NCI-H2107 (cell line): ENCODE data around the gene SFSWAP.
"Not testable (repeated sequence)": the region's sequence is repeated elsewhere in the genome, so short reads cannot be mapped to it uniquely, and the experiment has no call there.

Experiments used
- DNase-seq: peaks from one replicate; lab custom pipeline; 2025; lab: John Stamatoyannopoulos, UW

The SFSWAP gene

DNA sequence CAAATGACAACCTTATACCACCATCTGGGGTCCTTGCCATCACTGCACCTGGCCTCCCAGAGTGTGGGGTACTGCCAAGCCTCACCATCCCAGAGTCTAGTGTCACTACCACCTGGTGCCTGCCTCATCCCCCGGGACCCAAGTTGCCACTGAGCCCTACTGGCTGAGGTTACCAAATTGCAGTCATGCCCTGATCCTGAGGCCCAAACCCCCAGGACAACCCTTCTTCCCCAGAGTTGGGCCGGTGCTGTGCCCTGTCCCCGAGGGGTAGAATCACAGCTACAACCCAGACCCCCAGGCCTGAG is 8.4 kb upstream of the SFSWAP start:
- no peak for DNase-seq

DNA sequence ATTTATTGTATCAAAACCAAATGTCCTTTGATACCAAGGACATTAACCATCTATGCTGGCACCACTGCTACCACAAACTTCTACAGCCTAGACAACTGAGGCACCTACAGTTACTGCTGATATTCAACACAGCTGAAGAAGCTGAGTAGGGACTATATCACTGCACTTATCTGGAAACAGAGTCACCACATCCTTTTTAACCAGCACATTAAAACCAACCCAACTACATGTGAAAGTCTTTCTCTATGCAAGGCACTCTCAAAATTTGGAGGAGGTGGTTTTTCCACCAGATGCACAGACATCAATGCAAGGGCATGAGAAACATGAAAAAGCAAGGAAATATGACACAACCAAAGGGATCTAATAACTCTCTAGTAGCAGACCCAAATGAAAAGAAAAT is 7.7 kb upstream of the SFSWAP start:
- DNase-seq = no peak

DNA sequence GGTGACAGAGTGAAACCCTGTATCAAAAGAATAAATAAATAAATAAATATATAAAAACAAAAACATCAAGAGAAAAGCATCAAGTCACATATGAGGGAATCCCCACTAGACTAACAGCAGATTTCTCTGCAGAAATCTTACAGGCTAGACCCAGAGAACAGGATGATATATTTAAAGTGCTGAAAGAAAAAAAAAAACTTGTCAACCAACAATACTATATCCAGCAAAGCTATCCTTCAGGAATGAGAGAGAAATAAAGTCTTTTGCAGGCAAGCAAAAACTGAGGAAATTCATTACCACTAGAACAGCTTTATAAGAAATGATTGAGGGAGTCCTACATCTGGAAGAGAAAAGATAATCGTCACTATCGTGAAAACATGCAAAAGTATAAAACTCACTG is 6.4 kb upstream of the SFSWAP start:
- DNase-seq = no peak

DNA sequence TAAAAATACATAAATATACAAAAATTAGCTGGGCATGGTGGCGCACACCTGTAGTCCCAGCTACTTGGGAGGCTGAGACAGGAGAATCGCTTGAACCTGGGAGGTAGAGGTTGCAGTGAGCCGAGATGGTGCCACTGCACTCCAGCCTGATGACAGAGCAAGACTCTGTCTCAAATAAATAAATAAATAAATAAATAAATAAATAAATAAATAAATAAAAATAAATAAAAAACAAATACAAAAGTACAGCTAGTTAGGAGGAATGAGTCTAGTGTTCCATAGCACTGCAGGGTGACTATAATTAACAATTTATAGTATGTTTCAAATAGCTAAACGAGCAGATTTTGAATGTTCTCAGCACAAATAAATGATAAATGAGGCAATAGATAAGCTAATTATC is 4.2 kb upstream of the SFSWAP start:
- DNase-seq = not testable (repeated sequence)

DNA sequence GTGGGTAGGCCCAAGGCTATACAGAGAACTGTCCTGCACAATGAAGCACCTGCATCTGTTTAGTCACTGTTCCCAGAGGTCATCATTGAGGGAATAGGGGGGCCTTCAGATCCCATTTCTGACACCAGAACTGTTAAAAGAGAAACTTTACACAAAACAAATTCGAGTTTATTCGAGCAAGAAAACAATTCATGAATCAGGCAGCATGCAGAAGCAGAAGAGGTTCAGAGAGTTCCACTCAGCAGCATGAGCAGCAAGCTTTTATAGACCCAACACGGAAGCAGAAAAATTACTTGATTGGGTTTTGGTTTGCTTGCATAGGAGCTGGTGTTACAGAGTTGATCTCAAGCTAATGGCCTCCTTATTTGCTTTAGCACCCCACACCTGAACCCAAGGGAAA is 1.7 kb upstream of the SFSWAP start:
- DNase-seq = no peak

DNA sequence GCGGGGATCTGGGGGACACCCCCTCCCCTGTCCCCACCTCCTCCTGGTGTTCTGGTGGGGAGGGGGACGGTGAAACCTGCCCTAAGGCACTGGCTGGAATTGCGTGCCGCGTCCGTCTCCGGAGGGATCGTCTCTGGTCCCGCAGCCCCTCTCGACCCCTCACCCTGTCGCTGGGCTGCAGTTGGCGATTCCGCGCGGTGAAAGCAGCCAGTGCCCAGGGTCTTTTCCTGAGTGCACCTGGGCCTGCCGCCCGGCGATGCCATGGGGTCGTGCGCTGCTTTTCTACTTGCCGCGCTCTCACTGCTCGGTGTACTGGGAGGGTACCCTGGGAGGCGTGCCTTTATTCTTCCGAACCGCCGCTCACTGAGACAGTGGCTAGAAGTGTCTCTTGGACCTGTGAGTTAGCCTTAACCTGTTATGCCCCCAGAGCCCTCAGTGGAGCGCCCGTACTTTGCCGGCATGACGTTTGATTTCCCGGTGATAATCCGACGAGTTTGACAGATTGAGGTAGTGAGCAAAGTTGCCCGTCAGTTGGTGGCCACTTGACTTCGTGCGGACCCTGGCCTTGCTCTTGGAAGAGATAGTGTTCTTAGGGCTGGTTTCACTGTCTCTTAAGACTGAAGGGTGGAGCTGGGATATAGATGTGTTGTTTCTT is 788 bp downstream of the SFSWAP start:
- DNase-seq = no peak

DNA sequence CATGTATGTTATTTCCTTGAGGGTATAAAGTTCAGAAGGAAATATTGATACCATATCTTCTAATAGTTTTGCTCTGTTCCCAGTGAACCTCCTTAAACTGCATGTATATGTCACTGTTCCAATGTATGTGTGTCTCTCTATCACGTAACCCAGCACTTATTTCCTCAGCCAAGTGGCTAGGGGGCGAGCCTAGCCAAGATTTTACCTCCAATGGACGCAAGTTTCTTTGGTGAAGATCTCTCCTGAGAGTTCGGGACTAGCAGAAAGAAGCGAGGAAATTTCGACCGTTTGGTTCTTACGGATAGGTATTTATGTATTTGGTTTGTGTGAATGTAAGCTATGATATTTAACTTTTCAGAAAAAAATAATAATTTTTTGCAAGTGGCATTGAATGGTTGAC is 2.5 kb downstream of the SFSWAP start:
- no peak for DNase-seq

DNA sequence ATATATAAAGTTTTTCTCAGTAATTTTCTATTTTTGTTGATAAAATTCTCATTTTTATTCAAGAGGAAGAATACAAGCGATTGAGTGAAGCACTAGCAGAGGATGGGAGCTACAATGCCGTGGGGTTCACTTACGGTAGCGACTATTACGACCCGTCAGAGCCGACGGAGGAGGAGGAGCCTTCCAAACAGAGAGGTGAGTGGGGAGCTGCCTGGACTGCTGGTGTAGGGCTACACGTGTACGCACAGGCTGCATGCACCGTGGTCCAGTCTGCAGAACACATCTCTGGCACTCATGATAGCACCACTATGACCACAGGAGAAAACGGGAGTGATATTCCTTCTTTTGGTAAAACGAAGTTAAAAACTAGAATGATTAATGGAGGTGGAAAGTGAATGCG is 3.9 kb downstream of the SFSWAP start:
- no peak for DNase-seq

DNA sequence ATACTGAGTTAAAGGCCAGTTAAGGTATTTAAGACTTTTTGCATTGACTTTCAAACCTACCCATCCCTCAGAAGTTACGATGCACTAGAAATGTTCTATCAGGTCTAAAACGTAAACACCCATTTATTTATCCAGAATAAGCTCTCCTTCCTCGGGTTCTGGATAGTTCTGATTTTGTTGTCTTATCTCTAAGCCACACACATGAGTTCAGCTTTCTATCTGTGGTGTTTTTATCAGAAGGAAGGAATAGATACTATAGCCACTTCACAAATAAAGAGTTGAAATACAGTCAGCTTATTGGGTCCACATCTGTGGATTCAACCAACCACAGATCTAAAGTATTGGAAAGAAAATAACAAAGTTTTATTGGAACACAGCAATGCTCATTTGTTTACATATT is 5.4 kb downstream of the SFSWAP start:
- no peak for DNase-seq

DNA sequence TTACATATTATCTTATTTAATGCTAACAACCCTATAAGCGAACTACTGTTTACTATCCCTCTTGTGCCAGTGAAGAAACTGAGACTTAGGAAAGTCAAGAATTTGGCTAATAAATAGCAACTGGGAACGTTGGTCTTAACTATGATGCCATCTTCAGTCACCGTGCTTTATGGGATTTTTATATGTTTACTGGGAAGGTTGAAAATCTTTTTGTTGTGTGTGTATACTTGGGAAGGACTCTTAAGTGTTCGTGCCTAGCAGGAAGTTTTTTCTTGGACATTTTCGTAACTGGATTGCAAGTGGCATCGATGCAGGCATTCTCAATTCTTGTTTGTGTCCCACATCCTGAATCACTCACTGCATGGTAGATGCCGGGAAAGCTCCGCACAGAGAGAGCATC is 9.4 kb downstream of the SFSWAP start:
- DNase-seq = no peak

DNA sequence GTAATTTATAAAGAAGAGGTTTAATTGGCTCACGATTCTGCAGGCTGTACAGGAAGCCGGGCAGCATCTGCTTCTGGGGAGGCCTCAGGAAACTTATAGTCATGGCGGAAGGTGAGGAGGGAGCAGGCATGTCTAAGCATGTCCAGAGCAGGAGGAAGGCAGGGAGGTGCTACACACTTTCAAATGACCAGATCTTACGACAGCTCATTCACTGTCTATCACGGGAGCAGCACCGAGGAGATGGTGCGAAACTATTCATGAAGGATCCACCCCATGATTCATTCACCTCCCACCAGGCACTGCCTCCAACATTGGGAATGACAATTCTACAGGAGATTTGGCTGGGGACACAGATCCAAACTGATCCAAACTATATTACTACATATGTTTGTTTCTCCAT is 10.0 kb downstream of the SFSWAP start:
- no peak for DNase-seq

DNA sequence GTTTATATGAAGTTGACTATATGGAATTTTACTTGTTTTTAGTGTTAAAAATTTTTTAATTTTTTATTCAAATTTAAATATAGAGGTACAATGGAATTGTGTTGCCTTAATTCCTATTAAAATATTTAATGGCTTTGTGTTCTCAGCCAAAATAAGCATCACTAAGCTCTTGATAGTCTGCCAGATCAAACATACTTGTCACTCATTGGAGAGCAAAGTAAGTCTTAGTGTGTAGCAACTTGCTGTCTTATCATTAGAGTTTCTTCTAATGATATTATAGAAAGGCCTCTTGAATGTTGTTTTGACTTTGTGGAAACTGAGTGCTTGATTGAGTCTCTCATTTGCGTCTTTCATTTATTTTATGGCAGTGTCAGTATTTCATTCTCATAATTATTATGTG is 10.7 kb downstream of the SFSWAP start:
- no peak for DNase-seq

DNA sequence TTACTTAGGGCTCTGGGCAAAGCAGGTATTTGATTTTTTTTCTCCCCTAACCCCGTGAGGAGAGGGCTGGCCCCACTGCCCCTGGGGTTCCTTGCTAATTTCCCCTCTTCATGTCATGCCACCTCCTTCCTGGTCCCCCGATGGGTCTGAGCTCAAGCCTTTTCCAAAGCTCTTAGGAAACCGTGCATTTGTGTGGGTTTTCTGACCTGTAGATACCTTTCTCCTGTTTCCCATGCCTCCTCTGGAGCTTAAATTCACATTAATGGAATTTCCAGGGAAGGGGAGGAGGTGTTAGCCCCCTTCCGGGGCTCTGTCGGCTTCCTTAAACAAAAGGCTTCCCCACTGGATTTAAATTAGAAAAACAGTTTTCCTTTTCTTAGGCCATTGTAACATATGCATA is 12.6 kb downstream of the SFSWAP start:
- DNase-seq = no peak

DNA sequence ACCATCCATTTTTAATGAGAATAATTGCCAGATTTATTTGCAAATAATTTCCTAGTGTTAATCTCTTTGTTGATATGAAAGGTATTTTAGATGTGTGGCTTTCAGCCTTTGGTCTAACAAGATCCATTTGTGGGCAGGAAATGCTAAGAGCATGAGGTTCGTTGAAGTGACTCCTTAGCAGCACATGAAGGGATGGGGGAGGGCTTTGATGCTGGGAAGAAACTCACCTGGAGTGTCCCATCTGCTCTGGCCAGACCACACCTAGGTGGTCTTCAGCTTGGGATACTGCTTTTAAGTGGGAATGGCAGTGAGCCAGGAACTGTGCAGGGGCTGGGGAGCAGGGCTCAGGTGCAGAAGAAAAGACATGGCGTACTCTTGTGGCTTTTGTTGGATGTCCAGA is 13.6 kb downstream of the SFSWAP start:
- DNase-seq = no peak

DNA sequence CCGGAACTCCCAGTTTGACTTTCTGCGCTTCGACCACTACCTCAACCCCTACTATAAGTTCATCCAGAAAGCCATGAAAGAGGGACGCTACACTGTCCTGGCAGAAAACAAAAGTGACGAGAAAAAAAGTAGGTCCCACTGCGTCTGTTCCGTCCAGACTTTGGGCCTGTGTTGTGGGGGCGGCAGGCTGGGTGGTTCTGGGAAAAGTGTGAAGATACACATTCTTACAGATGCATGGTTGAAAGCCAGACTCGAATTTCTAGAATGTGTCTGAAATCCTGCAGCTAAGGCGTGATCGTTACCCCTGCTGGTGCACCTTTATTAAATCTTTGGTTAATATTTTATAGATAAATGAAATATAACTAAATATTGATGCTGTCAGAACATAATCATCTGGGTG is 14.6 kb downstream of the SFSWAP start:
- DNase-seq = no peak

DNA sequence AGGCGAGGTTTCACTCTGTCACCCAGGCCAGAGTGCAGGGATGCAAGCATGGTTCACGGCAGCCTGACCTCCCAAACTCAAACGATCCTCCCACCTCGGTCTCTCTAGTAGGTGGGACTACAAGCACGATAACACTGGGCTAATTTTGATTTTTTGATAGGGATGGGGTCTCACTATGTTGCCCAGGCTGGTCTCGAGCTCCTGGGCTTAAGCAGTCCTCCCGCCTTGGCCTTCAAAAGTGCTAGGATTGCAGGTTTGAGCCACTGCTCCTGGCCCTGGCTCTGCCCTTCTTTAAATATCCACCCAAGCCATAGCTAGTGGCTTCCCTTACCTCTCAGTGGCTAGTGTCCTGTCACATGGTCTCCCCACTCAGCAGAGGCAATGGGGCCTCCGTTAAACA is 17.8 kb downstream of the SFSWAP start:
- no peak for DNase-seq

DNA sequence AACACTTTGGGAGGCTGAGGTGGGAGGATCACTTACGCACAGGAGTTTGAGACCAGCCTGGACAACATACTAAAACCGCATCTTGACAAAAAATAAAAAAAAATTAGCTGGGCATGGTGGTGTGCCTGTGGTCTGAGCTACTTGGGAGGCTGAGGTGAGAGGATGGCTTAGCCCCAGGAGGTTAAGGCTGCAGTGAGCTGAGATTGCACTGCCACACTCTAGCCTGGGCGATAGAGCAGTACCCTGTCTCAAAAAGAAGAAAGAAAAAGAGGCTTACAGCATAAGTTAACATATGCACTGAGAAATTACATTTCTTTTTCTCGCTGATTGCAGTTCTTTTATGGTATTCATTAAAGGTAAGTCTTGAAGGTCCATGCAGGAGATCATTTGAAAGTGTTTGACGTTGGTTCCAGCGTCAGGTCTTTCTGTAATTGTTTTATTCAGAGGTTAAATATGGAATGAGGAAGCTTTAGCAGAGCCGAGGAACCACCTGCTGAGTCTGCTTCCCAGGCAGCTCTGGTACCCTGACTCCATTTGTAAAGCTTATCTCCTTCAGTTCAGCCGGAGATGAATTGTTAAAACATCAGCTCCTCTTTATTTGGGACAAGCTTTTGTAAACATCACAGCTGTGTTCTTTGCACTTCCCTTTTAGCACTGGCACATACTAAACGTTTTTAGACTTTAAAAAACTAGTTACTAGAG is 18.5 kb downstream of the SFSWAP start:
- DNase-seq = no peak

DNA sequence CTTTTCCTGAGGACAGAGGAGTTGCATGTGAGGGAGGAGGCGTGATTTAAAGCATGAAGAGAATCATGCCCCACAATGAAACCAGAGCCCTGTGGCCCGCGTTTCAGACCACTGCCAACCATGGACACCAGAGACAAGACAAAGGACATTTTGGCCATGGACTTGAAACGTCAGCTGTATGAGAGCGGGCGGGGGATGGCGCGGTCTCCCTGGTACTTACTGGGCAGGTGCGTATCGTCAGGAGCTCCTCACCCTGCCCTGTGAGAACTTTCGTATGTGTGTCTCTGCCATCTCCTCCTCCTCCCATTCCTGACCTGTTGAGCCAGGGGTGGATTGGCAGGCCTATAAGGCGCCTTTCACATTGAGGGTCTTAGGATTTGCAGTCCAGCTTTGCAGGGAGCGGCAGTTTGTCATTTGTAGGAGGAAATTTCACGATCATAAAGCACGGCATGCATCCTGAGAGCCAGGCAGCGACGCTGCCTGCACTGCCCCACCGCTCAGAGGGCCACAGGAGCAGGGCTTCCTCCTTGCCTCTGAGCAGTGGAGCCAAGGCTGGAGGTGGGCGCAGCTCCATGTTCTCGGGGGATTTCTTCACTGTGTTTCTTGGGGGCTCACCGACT is 22.2 kb downstream of the SFSWAP start:
- DNase-seq = no peak

DNA sequence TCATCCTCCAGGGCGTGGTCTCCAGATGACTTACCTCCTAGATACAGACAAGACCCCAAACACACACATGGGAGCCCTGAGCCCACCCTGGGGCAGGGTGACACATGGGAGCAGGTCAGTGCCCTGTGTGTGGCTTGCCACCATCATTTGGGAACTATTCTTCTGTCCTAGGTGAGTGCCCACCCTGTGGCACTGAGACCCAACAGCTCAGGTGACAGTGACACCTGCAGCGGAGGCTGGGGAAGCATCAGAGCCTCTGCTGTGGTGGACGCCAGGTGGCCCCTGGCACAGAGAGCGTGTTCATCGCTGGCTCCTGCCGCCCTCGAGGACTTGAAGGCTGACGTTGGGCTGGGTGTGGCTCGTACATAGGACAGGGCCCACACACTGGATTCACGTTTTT is 23.0 kb downstream of the SFSWAP start:
- no peak for DNase-seq

DNA sequence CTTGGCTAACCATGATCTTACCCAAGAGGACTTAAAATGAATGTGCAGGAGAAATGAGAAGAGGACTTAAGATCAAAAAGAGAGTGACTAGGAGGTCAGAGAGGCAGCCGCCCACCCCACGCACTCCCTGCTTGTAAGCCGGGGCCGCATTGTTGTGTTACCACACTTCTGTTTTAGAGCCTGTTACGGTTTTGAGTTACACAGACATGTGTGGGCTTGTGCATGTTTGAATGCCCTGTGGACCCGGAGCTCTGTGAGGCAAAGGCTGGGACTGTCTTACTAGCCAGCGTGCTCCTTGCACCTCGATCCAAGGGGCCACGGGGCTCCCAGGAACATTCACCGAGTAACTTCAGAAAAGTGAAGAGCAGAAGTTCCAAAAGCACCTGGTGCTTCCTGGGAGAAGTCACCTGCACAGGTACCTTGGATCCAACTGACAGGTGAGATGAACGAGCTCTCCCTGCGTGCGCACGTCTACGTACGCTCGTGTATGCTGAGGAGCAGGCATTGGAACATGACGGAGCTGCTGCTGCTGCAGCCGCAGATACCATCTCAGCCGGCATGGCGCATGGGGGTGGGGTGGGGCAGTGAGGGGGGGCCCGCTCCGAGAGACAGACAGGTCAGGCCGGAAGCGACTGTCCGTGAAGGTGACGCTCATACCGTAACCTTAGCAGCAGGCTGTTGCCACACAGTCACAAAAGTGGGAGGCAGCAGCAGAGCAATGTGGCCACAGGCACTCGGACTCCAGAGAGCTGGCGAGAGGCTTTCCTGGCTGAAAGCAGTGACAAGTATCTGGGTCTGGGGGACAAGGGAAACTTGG is 23.7 kb downstream of the SFSWAP start:
- no peak for DNase-seq

DNA sequence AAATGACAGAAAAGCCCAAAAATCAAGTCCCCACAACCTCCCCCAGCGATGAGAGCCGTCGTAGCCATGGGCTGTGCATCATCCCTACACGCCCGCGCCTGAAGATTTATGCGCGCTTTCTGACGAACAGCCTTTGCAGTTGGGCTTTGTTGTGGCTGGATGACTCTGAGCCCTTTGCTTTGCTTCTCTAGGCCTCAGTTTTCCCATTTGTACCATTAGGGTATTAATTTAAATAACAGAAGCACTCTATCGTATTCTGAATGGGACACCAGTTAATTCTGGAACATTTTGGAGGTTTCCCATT is 24.2 kb downstream of the SFSWAP start:
- no peak for DNase-seq

DNA sequence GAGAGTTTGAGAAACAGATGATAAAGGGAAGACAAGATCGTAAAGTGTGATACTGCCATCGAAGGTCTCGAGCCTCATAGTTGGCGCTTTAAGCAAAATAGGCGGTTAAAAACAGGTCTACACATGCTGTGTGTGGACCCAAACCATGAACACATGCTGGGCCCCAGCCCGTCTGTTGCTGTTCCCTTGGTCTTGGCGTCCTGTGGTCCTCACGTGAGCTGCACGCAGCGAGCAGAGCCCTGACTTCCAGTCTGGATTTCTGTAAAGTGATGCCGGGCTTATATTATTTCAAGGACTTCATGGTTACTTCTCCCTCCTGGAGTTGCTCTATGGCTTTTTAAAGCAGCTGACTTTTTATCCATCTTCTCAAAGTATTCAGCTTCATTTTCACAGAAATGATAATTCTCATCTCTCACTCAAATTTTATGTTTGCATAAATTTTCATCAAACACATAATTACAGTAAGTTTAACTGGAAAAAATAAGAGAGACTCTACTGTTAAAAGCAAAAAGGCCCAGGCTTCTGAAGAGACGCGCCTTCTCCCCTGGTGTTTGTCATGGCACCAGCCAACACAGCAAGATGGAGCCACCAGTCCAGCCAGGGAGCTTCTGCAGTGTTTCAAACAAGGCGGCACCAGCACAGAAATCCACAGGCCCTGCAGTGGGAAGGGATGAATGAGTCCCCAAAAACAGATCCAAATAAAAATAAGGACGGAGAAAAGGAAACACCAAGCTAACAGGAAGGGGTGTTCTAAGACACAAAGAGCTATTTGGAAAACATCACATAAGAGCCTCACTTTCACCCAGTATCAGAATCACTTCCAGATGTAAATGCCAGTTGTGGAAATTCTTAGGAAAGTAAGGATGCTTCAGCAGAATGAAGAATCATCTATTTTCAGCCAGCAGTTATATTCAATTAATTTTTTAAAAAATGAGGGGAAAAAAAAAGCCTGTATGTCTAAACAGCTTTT is 24.9 kb downstream of the SFSWAP start:
- no peak for DNase-seq
